Activated CD4-positive, alpha-beta T cell treated with anti-CD3 and anti-CD28 coated beads, Interleukin-2, amount 50 U/mL, for 4 hours (primary cell): ENCODE data around the gene EML1.
"Not testable (repeated sequence)": the region's sequence is repeated elsewhere in the genome, so short reads cannot be mapped to it uniquely, and the experiment has no call there.

Experiments
- DNase-seq, 2 experiments: peaks; one replicate each; pipeline ENCODE4 v3.0.0-alpha.2; 2020

EML1 gene

GRCh38 chr14:99756796-99757195 lies 36.4 kb upstream of the EML1 start:
- DNase-seq = no peak

GRCh38 chr14:99757331-99758070 lies 35.7 kb upstream of the EML1 start:
- no peak for DNase-seq

DNA sequence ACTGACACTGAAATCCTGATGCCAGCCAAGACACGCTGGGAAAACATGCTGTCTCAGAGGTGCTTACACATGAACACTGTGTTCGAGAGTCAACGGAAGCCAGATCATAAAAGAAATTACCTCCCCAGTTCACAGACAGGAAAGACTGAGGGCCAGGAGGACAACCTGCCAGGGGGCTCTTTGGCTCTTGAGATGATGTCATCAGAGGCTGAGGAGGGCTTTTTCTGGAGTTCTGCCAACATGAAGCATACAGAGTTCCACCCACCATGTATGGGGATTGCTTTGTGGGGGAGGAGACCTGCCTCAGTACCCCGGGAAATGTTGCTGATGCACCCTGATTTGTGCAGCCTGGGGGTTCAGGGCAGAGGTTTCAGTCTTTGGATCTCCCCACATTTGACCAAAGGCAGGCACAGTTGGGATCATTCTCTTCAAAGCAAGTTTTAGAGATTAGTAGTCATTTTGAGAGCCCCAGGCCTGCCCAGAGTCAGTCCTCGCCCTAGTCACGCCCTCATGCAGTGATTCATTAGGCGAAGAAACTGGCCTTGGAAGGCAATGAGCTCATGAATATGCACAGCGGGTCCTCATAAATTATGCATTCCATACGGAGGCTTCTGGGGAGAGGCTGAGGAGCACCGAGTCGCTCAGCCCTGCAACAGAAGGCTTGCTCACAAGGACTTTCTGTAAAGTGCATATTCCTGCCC lies 34.9 kb upstream of the EML1 start:
- DNase-seq = no peak

DNA sequence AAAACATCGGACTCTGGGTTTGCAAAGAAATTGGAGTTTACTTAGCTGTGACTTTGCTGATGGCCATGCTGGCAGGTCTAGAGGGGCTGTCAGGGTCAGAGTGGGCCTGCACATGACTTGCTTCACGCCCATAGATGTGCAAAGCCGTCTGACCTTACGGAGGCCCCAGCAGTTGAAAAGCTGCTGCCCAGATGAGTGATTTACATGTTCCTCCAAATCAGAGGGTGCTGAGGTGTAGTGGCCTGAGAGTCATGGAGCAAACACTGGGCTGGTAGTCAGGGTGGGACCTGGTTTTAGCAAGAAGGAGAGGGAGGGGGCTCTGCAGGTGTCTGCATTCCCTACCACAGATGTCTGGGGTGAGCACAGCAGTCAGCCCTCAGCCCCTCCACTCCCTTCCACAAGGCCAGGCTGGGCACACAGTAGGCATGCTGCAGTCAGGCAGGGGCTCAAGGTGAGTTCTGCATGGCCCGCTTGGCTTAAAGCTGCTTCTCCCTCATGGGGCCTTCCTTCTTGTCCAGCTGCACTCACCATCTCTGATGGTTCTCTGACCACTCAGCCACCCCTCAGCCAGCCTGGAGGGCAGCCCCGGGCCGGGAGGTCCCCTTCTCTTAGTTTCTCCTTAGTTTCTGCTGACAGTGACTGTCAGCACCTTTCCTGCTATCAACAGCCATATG lies 34.2 kb upstream of the EML1 start:
- DNase-seq = no peak

DNA sequence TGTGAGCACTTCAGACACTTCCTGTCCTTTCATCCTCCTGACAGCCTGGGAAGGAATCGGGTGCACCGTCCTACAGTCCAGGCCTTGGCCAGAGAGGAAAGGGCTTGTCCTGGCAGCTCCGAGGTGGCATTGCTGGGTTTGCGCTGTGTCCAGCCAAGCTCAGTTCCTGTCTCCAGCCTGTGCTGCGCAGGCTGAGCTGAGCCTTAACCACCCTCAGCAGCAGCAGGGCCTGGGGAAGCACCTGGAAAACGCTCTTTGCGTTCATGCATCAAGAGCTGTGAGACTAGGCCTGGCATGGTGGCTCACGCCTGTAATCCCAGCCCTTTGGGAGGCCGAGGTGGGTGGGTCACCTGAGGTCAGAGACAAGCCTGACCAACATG lies 33.7 kb upstream of the EML1 start:
- DNase-seq = no peak

- no peak for DNase-seq
Observed at GRCh38 chr14:99760817-99761216, 32.4 kb upstream of the EML1 start.

DNA sequence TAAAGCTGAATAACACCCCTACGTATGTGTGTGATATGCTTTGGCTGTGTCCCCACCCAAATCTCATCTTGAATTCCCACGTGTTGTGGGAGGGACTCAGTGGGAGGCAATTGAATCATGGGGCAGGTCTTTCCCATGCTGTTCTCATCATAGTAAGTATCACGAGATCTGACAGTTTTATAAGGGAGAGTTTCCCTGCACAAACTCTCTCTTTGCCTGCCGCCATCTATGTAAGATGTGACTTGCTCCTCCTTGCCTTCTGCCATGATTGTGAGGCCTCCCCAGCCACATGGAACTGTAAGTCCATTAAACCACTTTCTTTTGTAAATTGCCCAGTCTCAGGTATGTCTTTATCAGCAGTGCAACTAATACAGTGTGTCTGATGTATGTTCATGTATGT lies 30.3 kb upstream of the EML1 start:
- not testable (repeated sequence) for DNase-seq

GRCh38 chr14:99763527-99764221 lies 29.5 kb upstream of the EML1 start:
- DNase-seq = no peak

- DNase-seq = no peak
Observed at GRCh38 chr14:99764222-99764706, 28.9 kb upstream of the EML1 start.

- no peak for DNase-seq
Observed at GRCh38 chr14:99768381-99768780, 24.8 kb upstream of the EML1 start.

DNA sequence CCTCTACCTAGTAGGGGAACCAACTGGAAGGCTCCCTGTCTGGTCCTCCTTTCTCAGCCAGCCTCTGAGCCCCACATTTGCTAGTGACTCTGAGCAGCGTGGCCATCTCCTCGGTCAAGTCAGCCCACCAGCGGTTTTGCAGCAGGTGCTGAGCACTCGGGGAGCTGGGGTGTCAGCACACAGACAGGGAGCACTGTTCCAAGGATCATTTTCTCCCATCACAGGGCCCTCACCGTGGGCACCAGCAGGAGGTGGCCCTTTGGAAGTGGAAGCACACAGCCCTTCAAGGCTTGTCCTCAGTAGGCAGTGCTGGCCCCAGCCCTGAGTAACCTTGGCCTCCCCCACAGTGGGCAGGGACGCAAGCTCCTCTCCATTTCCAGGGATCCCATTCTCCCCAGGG lies 24.1 kb upstream of the EML1 start:
- no peak for DNase-seq

GRCh38 chr14:99769799-99770198 lies 23.4 kb upstream of the EML1 start:
- DNase-seq = no peak

DNA sequence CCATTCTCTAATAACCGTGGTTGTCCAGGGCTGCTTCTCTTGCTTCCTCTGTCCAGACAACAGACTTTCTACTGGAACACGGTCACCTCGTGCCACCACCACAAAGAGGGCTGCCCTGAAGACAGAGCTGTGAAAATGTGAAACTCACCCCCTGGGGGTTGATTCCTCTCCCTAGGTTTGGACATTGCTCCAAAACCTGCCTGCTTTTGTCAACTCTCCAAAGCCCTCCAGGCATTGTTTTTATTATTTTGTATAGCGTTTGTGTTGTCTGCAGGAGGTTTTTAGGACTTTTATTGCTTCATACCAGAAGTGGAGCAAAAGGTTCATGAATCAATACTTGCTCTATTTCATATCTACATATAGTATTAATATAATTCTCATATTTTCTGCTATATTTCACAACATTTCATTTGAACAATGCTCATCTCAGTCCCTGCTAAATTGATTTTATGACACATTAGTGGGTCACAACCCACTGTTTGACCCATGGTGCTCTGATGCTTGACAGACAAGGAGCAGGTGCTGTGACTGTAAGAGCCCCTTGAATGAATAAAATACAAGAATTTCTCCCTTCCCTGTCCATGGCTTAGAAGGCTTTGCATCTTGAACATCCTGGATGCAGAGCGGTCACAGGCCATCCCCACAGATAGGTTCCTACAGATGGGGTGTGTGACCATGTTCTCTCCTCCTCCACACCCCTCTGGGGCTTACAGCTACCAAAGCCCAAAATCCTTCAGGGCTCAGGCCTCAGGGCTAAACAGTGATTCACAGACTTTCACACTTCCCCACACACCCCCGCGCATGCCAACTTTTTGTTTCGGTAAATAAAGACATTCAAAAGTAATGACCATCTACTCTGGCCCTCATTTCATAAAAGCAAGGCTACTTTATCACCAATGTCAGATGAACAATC lies 20.6 kb upstream of the EML1 start:
- no peak for DNase-seq

- DNase-seq = no peak
Observed at GRCh38 chr14:99773521-99774497, 19.4 kb upstream of the EML1 start.

- DNase-seq = no peak
Observed at GRCh38 chr14:99774556-99775307, 18.5 kb upstream of the EML1 start.

- no peak for DNase-seq
Observed at GRCh38 chr14:99775351-99775750, 17.9 kb upstream of the EML1 start.

GRCh38 chr14:99777951-99778350 lies 15.3 kb upstream of the EML1 start:
- DNase-seq = no peak

GRCh38 chr14:99779751-99780150 lies 13.5 kb upstream of the EML1 start:
- DNase-seq = no peak

GRCh38 chr14:99780690-99781089 lies 12.5 kb upstream of the EML1 start:
- DNase-seq = no peak

DNA sequence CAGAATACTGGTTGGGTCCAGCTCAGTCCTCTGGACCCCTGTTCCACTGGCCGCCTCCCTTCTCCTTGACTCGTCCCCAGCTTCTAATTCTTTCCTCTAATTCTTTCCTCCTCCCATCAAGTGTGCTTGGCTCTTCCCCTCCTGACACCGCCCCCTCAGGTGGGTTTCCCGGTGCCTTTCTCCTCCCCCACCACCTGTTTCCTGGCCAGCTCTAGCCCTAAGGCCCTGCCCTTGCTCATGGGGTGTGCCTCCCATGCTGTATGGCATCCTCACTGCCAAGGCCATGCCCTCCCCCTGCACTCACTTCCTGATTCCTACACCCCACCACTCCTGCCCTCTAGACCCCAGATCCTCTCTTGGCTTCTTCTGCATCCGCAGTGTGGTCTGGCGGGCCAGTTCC lies 12.1 kb upstream of the EML1 start:
- DNase-seq = no peak
